Thyroid gland (tissue), 4 donors: ENCODE results near the gene AMFR. TPM values are rescaled to one million over a fixed set of nuclear protein-coding genes. Genes with fewer than 3 reads are reported as not detected.

Experiments
- DNase-seq, 2 donors: peaks; one replicate each; pipeline ENCODE4 v3.0.0-alpha.2; 2019
- H3K27ac ChIP-seq, 3 donors: fragments of 200-600 bp; sonication (generic); 1 replicate in 2 of 3; 2 replicates in 1 of 3; pipeline ENCODE4 v1.5.1; 2016 to 2019; ENCODE audit warnings: mild to moderate bottlenecking in 1 of 3, moderate library complexity in 1 of 3
- H3K27me3 ChIP-seq: fragments of 200-600 bp; sonication (generic); one replicate; pipeline ENCODE4 v1.5.1; 2019
- H3K36me3 ChIP-seq, 2 donors: fragments of 200-600 bp; sonication (generic); one replicate each; pipeline ENCODE4 v1.5.1; 2016 to 2019
- H3K4me1 ChIP-seq, 2 donors: fragments of 200-600 bp; sonication (generic); one replicate each; pipeline ENCODE4 v1.5.1; 2017 to 2019
- H3K4me3 ChIP-seq, 3 donors: fragments of 200-600 bp; sonication (generic); replicated peaks in 1 of 3; 1 replicate in 2 of 3; 2 replicates in 1 of 3; pipeline ENCODE4 v1.5.1; 2016; ENCODE audit warnings: mild to moderate bottlenecking in 1 of 3
- H3K9me3 ChIP-seq: fragments of 200-600 bp; sonication (generic); one replicate; pipeline ENCODE4 v1.5.1; 2017
- CTCF ChIP-seq, 6 experiments: fragments of 200-600 bp in 3 of 6; fragments of 450-650 bp in 3 of 6; sonication (generic) in 3 of 6; IDR thresholded peaks; one replicate each; pipeline ENCODE4 v1.5.1; 2016 to 2019; ENCODE audit warnings: antibody characterized with exemption in 6 of 6, mild to moderate bottlenecking in 2 of 6, inconsistent platforms in 1 of 6, moderate library complexity in 1 of 6
- POLR2A ChIP-seq, 2 donors: fragments of 450-650 bp; IDR thresholded peaks; one replicate each; pipeline ENCODE4 v1.6.1; 2017; ENCODE audit warnings: antibody characterized with exemption in 2 of 2, mild to moderate bottlenecking in 2 of 2, moderate library complexity in 1 of 2
- WGBS, 2 donors: methylation state at CpG; one replicate each; pipeline ENCODE4 v1.1.5; 2017; 5-methylcytosine and 5-hydroxymethylcytosine counted together
- intact Hi-C: fragments of 100-400 bp; cut with DNase I; formaldehyde crosslinking; loops from one replicate; pipeline ENCODE4 v1.15.1; 2023
- total RNA-seq, 4 donors: library from RNA; depleted of rRNA; stranded (reverse); fragments of >200 nt; gene quantifications; one replicate each; pipeline ENCODE4 v1.2.3, GENCODE V29; 2016

The AMFR gene
- total RNA-seq, 4 donors from 2014 or later = 130 to 167 (median 146) TPM

GRCh38 chr16:56347670-56348069 is 77.7 kb downstream of the AMFR start:
- TF ChIP-seq CTCF (IDR thresholded peaks at IDR 0.05) = no peak
- TF ChIP-seq POLR2A (IDR thresholded peaks at IDR 0.05) = no peak
- Histone ChIP-seq H3K27ac (no peak overlapping the region), H3K27me3 (no peaks in the 10 kb centered on the region), H3K9me3 (no peaks in the 10 kb centered on the region), H3K4me3 (no peak overlapping the region), H3K36me3 (no peaks in the 10 kb centered on the region), H3K4me1 (no peaks in the 10 kb centered on the region)
- no peak for DNase-seq
- whole genome bisulfite sequencing, 2 donors = 73 to 74% methylated on average over 11 of the region's 11 CpGs
- intact Hi-C loops = no loop called here

GRCh38 chr16:56347166-56347565 is 78.2 kb downstream of the AMFR start:
- Histone ChIP-seq H3K4me1 (no peaks in the 10 kb centered on the region), H3K27ac (no peak overlapping the region), H3K36me3 (no peaks in the 10 kb centered on the region), H3K4me3 (no peak overlapping the region), H3K9me3 (no peaks in the 10 kb centered on the region), H3K27me3 (no peaks in the 10 kb centered on the region)
- 40 to 76% methylated on average over 1 to 5 of the region's 8 CpGs for WGBS, 2 donors
- no peak for DNase-seq
- no peak for TF ChIP-seq CTCF (IDR thresholded peaks at IDR 0.05)
- TF ChIP-seq POLR2A (IDR thresholded peaks at IDR 0.05) = no peak
- intact Hi-C loops = no loop called here

- DNase-seq = no peak
- intact Hi-C loops = no loop called here
- Histone ChIP-seq H3K4me3 (no peak overlapping the region), H3K36me3 (no peaks in the 10 kb centered on the region), H3K27me3 (no peaks in the 10 kb centered on the region), H3K4me1 (no peaks in the 10 kb centered on the region), H3K9me3 (no peaks in the 10 kb centered on the region), H3K27ac (no peak overlapping the region)
- 94 to 96% methylated on average over 15 of the region's 15 CpGs for WGBS, 2 donors
- TF ChIP-seq POLR2A (IDR thresholded peaks at IDR 0.05) (no peak), CTCF (IDR thresholded peaks at IDR 0.05) (no peak)
Measured at GRCh38 chr16:56346131-56346890, 79.0 kb downstream of the AMFR start.

GRCh38 chr16:56345406-56346050 is 79.8 kb downstream of the AMFR start:
- Histone ChIP-seq H3K9me3 (no peaks in the 10 kb centered on the region), H3K4me1 (no peaks in the 10 kb centered on the region), H3K36me3 (no peaks in the 10 kb centered on the region), H3K27ac (no peak overlapping the region), H3K4me3 (no peak overlapping the region), H3K27me3 (no peaks in the 10 kb centered on the region)
- WGBS, 2 donors = 89 to 96% methylated on average over 11 of the region's 13 CpGs
- DNase-seq = no peak
- TF ChIP-seq POLR2A (IDR thresholded peaks at IDR 0.05) = no peak
- TF ChIP-seq CTCF (IDR thresholded peaks at IDR 0.05) = no peak
- intact Hi-C loops = no loop called here
